ENCODE measurements around the gene CHRNA9.

DNA sequence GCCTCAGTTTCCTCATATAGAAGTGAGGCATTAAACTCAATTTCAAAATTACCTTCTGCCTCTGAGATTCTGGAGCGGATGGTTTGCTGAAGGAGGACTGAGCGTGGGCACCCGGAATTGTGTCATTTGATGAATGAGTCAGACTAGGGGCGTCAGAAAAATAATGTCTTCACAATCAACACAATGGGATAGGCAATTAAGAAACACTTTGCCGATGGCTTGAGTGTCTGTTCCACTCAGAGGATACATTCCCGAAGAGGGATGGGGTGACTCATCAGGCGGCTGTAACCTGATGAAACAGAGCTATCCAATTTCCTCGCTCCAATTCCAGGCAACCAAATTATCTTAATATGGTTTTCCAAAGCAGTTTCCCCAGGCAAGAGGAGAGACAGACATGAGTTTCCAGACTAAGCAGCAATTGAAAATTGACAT is 1.2 kb upstream of the CHRNA9 start:
- TF ChIP-seq, protein P1, sequence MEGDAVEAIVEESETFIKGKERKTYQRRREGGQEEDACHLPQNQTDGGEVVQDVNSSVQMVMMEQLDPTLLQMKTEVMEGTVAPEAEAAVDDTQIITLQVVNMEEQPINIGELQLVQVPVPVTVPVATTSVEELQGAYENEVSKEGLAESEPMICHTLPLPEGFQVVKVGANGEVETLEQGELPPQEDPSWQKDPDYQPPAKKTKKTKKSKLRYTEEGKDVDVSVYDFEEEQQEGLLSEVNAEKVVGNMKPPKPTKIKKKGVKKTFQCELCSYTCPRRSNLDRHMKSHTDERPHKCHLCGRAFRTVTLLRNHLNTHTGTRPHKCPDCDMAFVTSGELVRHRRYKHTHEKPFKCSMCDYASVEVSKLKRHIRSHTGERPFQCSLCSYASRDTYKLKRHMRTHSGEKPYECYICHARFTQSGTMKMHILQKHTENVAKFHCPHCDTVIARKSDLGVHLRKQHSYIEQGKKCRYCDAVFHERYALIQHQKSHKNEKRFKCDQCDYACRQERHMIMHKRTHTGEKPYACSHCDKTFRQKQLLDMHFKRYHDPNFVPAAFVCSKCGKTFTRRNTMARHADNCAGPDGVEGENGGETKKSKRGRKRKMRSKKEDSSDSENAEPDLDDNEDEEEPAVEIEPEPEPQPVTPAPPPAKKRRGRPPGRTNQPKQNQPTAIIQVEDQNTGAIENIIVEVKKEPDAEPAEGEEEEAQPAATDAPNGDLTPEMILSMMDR (IDR thresholded peaks at IDR 0.05): no peak
- no peak for TF ChIP-seq POLR2A (IDR thresholded peaks at IDR 0.05)

All from right lobe of liver (tissue), 4 donors.